Hepatocyte (in vitro differentiated cells): ENCODE data around the gene TIAM1.

Experiments
- EZH2 ChIP-seq: fragments of 200-600 bp; sonication (generic); IDR thresholded peaks from 2 replicates; pipeline ENCODE4 v1.6.1; 2016; ENCODE audit warnings: antibody characterized with exemption, mild to moderate bottlenecking, borderline replicate concordance
- EZH2phosphoT487 ChIP-seq: fragments of 200-600 bp; sonication (generic); IDR thresholded peaks from one replicate; pipeline ENCODE4 v1.6.1; 2018; ENCODE audit warnings: antibody characterized with exemption, mild to moderate bottlenecking, low read depth, moderate library complexity; ENCODE audit not compliant: unreplicated experiment, severe bottlenecking
- TF ChIP-seq, protein P1 (sequence below): fragments of 200-600 bp; sonication (generic); IDR thresholded peaks from 2 replicates; pipeline ENCODE4 v1.5.1; 2016; ENCODE audit warnings: antibody characterized with exemption, mild to moderate bottlenecking; ENCODE audit not compliant: poor library complexity

DNA sequence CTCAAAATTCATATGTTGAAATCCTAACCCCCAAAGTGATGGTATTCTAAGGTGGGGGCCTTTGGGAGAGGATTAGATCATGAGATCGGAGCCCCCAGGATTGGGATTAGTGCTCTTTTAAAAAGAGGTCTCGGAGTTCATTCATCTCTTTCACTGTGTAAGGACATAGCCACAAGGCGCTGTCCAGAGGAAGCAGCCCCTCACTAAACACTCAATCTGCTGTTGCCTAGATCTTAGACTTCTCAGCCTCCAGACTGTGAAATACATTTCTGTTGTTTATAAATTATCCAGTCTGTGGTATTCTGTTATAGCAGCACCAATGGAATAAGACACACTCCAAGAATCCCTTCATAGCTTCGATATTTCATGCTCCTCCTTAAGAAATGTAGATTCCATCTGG, 12.4 kb upstream of the TIAM1 start:
- TF ChIP-seq, protein P1, sequence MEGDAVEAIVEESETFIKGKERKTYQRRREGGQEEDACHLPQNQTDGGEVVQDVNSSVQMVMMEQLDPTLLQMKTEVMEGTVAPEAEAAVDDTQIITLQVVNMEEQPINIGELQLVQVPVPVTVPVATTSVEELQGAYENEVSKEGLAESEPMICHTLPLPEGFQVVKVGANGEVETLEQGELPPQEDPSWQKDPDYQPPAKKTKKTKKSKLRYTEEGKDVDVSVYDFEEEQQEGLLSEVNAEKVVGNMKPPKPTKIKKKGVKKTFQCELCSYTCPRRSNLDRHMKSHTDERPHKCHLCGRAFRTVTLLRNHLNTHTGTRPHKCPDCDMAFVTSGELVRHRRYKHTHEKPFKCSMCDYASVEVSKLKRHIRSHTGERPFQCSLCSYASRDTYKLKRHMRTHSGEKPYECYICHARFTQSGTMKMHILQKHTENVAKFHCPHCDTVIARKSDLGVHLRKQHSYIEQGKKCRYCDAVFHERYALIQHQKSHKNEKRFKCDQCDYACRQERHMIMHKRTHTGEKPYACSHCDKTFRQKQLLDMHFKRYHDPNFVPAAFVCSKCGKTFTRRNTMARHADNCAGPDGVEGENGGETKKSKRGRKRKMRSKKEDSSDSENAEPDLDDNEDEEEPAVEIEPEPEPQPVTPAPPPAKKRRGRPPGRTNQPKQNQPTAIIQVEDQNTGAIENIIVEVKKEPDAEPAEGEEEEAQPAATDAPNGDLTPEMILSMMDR: no peak
- TF ChIP-seq EZH2: no peak
- no peak for TF ChIP-seq EZH2phosphoT487
